Lung (tissue), 12 donors: Measurements from ENCODE around the gene XPO1. TPM values are rescaled to one million over a fixed set of nuclear protein-coding genes. Genes with fewer than 3 reads are reported as not detected.

ENCODE experiments used
- ATAC-seq: fragments of 200-7000 bp; cut with Tn5 transposase; one replicate; pipeline ENCODE4 v1.9.1; 2020; ENCODE audit warnings: moderate number of reproducible peaks; ENCODE audit not compliant: insufficient read depth, low FRiP score
- DNase-seq, 3 donors: peaks; one replicate each; pipeline ENCODE4 v3.0.0-alpha.2; 2013 to 2017
- H3K27ac ChIP-seq, 2 donors: one replicate each; pipeline ENCODE4 v1.5.1; 2013; ENCODE audit warnings: mild to moderate bottlenecking in 2 of 2, moderate library complexity in 2 of 2, control low read depth in 1 of 2, inconsistent platforms in 1 of 2, low read depth in 1 of 2, low read length in 1 of 2
- H3K27me3 ChIP-seq, 3 donors: one replicate each; pipeline ENCODE4 v1.5.1; 2013; ENCODE audit warnings: low read length in 2 of 3; ENCODE audit not compliant: control insufficient read depth in 3 of 3, insufficient read depth in 3 of 3
- H3K36me3 ChIP-seq, 4 donors: one replicate each; pipeline ENCODE4 v1.5.1; 2013; ENCODE audit warnings: low read length in 4 of 4, mild to moderate bottlenecking in 1 of 4, moderate library complexity in 1 of 4; ENCODE audit not compliant: control insufficient read depth in 4 of 4, insufficient read depth in 4 of 4
- H3K4me1 ChIP-seq, 5 donors: one replicate each; pipeline ENCODE4 v1.5.1; 2013; ENCODE audit warnings: low read length in 5 of 5, mild to moderate bottlenecking in 2 of 5, moderate library complexity in 1 of 5; ENCODE audit not compliant: control insufficient read depth in 5 of 5, insufficient read depth in 5 of 5
- H3K4me3 ChIP-seq: one replicate; pipeline ENCODE4 v1.5.1; 2013; ENCODE audit warnings: mild to moderate bottlenecking, control low read depth, moderate library complexity
- H3K9ac ChIP-seq, 2 donors: one replicate each; pipeline ENCODE4 v1.5.1; 2013; ENCODE audit warnings: low read length in 2 of 2, control low read depth in 1 of 2; ENCODE audit not compliant: insufficient read depth in 1 of 2
- H3K9me3 ChIP-seq, 4 donors: one replicate each; pipeline ENCODE4 v1.5.1; 2013; ENCODE audit warnings: low read length in 3 of 4, mild to moderate bottlenecking in 1 of 4, moderate library complexity in 1 of 4; ENCODE audit not compliant: control insufficient read depth in 4 of 4, insufficient read depth in 3 of 4
- CTCF ChIP-seq: IDR thresholded peaks from 2 replicates; pipeline ENCODE4 v1.5.1; 2012; ENCODE audit warnings: mild to moderate bottlenecking; ENCODE audit errors: control extremely low read depth, extremely low read depth
- WGBS, 2 donors: extraction: QIAGEN DNeasy Blood & Tissue Kit; methylation state at CpG; one replicate each; pipeline ENCODE4 v1.1.7; 2013; 5-methylcytosine and 5-hydroxymethylcytosine counted together
- polyA plus RNA-seq, 2 donors: library from polyadenylated mRNA; stranded (reverse); fragments of 200-250 nt; gene quantifications; one replicate each; pipeline ENCODE4 v1.2.1, GENCODE V29; 2013
- total RNA-seq, 2 donors: library from RNA; depleted of rRNA in 1 of 2; stranded (reverse); fragments of >200 nt in 1 of 2; gene quantifications; one replicate each; pipeline ENCODE4 v1.2.1, GENCODE V29; 2014 to 2021
- donor health status: control.
- donor health status: control.
- donor health status: Bipolar disorder and iron deficiency.
- donor health status: healthy.
- donor health status: DM: yes; HTN: yes; CAD: no.

The XPO1 gene
- total and polyA plus RNA-seq, 4 donors, result 57.9 to 568 (median 85.9) TPM

DNA sequence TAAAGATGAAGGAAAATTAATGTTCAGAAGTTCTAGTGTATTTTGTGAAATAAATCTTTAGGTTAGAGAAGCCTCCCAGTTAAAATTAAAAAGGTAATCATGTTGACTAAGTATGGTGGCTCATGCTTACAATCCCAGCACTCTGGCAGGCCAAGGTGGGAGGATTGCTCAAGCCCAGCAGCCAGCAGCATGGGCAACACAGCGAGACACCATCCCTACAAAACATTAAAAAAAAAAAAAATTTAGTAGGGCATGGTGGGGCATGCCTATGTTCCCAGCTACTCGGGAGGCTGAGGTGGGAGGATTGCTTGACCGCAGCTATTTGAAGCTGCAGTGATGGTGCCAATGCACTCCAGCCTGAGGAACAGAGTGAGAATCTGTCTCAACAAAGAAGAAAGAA lies 17.9 kb downstream of the XPO1 start:
- TF ChIP-seq CTCF, result no peak
- H3K4me3 ChIP-seq, result no peak overlapping the region
- H3K9ac ChIP-seq, result no peak overlapping the region
- no peaks in the 10 kb centered on the region for H3K27me3 ChIP-seq
- no peaks in the 10 kb centered on the region for H3K9me3 ChIP-seq
- peaks cover 16 to 38% (median 19%) of the 10 kb centered on the region in 4 donors for H3K36me3 ChIP-seq
- H3K4me1 ChIP-seq, result no peaks in the 10 kb centered on the region
- WGBS, 2 donors, result 90 to 92% methylated on average over 3 of the region's 3 CpGs
- DNase-seq (no peak), ATAC-seq (no peak)
- H3K27ac ChIP-seq, result no peak overlapping the region

DNA sequence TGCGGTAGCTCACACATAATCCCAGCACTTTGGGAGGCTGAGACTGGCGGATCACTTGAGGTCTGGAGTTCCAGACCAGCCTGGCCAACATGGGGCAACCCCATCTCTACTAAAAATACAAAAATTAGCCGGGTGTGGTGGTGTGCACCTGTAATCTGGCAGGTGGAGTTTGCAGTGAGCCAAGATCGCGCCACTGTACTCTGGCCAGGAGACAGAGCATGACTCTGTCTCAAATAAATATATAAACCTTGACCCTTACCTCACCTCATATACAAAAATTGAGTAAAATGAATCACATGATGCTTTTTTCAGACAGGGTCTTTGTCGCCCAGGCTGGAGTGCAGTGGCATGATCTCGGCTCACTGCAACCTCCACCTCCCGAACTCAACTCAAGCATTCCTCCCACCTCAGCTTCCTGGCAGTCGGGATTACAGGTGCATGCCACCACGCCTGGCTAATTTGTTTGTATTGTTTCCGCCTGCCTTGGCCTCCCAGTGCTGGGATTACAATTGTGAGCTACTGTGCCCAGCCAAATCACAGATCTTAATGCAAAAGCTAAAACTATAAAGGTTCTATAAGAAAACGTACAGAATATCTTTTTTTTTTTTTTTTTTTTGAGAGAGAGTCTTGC lies 25.3 kb downstream of the XPO1 start:
- 89 to 92% methylated on average over 12 of the region's 12 CpGs for WGBS, 2 donors
- Histone ChIP-seq H3K36me3 (peaks cover 17 to 49% (median 27%) of the 10 kb centered on the region in 4 donors), H3K4me1 (peaks cover 0 to 3% (median 0%) of the 10 kb centered on the region in 5 donors), H3K27me3 (no peaks in the 10 kb centered on the region), H3K27ac (no peak overlapping the region), H3K4me3 (no peak overlapping the region), H3K9ac (no peak overlapping the region), H3K9me3 (no peaks in the 10 kb centered on the region)
- TF ChIP-seq CTCF, result no peak
- DNase-seq (no peak), ATAC-seq (no peak)

DNA sequence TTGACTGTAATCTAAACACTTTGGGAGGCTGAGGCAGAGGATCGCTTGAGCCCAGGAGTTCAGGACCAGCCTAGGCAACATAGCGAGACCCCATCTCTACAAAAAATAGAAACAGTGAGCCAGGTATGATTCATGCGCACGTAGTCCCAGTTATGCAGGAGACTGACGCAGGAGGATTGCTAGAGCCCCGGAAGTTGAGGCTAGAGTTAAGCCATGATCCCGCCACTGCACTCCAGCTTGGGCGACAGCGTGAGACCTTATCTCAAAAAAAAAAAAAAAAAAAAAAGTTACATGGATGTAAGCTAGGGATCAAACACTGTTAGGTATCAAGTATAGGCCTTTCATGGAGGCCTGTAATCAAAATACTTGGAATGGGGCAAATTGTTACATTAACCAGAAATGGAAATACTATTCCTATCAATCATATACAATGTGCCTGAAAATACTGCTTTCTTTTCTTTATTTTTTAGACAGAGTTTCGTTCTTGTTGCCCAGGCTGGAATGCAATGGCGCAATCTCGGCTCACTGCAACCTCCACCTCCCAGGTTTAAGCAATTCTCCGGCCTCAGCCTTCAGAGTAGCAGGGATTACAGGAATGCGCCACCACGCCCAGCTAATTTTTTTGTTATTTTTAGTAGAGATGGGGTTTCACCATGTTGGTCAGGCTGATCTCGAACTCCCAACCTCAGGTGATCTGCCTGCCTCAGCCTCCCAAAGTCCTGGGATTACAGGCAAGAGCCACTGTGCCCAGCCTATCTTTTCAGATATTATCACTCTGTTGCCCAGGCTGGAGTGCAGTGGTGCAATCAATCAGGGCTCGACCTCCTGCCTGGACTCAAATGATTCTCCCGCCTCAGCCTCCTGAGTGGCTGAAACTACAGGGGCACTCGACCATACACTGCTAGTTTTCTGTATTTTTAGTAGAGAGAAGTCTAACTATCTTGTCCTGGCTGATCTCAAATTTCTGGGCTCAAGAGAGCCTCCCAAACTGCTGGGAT lies 27.2 kb downstream of the XPO1 start:
- ATAC-seq, result no peak
- no peak overlapping the region for H3K27ac ChIP-seq
- H3K9me3 ChIP-seq, result no peaks in the 10 kb centered on the region
- H3K4me1 ChIP-seq, result peaks cover 0 to 3% (median 0%) of the 10 kb centered on the region in 5 donors
- no peak for DNase-seq
- H3K9ac ChIP-seq, result no peak overlapping the region
- WGBS, 2 donors, result 86 to 92% methylated on average over 19 of the region's 19 CpGs
- peaks cover 14 to 43% (median 26%) of the 10 kb centered on the region in 4 donors for H3K36me3 ChIP-seq
- TF ChIP-seq CTCF, result no peak
- no peak overlapping the region for H3K4me3 ChIP-seq
- no peaks in the 10 kb centered on the region for H3K27me3 ChIP-seq
